ENCODE data around the gene POU3F3.

The POU3F3 gene

DNA sequence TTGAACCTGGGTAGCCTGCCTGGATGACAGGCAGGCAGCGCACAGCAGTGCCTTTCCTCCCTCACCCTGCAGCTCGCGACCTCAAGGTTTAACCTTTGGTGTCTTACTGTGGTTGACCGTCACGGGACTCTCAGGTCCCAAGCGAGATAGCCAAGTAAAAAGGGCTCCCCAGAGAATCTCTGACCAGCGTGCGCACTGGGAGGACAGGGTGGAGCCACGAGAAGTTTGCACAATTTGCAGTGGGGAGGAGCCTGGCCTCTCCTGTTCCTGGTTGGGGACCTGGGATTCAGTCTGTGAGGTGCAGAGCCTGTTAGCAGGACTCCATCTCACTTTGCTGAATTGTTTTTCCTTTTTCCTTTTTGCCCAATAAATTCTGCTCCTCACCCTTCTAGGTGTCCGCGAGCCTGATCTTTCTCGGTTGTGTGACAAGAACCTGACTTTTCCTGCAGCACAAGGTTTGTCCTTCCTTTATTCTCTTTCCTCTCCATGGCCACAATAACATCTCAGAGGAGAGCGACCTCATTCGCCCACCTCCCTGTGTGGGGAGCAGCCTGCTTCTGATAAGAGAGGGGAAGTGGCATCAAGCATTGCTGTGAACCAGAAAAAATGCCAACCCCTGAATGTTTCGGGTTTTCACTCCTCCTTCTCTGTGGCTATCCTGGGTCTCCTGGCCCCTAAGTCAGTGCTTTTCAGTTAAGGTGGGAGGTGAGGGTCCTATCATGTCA is 36.2 kb downstream of the POU3F3 start:
- CTCF ChIA-PET: no interaction called here
- POLR2A ChIA-PET: no interaction called here
- TF ChIP-seq FOXK2 (IDR thresholded peaks at IDR 0.05) (no peak), SP1 (IDR thresholded peaks at IDR 0.05) (no peak), L3MBTL2 (conservative IDR thresholded peaks at IDR 0.05) (no peak), FOXA1 (IDR thresholded peaks at IDR 0.05) (no peak), FOXM1 (IDR thresholded peaks at IDR 0.05; ENCODE audit: borderline replicate concordance) (no peak), ARNT (IDR thresholded peaks at IDR 0.05) (no peak), CTBP1 (IDR thresholded peaks at IDR 0.05; ENCODE audit: borderline replicate concordance) (no peak), ZNF384 (IDR thresholded peaks at IDR 0.05) (no peak)
- no peak for DNase-seq (ENCODE audit: extremely low spot score)

DNA sequence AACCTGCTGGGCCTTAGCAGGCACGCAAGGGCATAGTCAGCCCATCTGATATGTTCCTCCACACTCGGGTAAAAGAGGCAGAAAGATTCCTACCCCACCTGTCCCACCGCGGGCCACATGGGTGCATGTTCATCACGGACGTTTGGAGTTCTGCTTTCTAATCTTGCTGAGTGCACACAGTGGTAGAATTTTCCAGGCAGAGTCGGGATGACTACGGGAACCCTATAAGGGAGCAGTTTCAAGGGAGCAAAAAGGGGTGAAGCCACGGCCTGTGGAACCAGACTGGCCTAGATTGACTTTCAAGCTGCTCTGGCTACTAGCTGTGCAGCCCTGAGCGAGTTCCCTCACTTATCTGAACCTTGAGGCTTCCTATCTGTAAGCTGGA is 36.8 kb downstream of the POU3F3 start:
- DNase-seq (ENCODE audit: extremely low spot score): no peak
- POLR2A ChIA-PET: no interaction called here
- no peak for TF ChIP-seq BHLHE40 (IDR thresholded peaks at IDR 0.05; ENCODE audit: borderline replicate concordance)
- no peak for TF ChIP-seq ZNF384 (IDR thresholded peaks at IDR 0.05)
- TF ChIP-seq HDGF (IDR thresholded peaks at IDR 0.05; ENCODE audit: borderline replicate concordance): no peak
- CTCF ChIA-PET: no interaction called here

DNA sequence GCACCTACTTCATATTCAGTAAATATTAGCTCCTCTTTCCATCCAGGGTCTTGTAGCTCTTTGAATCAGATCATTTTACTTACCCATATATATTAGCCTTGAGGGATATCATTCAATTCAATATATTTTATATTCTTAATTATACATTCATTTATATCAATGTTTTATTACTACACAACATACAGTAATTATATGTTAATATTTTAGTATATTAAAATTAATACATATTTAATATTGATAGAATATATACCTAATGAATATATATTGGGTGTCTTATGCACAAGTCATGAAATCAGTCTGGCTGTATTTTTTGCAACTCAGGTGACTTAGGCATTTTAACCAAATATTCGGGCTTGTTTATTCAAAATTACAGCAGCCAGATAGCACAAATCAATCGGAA is 37.2 kb downstream of the POU3F3 start:
- POLR2A ChIA-PET: no interaction called here
- no peak for DNase-seq (ENCODE audit: extremely low spot score)
- TF ChIP-seq FOXK2 (IDR thresholded peaks at IDR 0.05) (no peak), ELF4 (IDR thresholded peaks at IDR 0.05) (no peak), FOXM1 (IDR thresholded peaks at IDR 0.05; ENCODE audit: borderline replicate concordance) (no peak), SUZ12 (IDR thresholded peaks at IDR 0.05) (no peak), TARDBP (IDR thresholded peaks at IDR 0.05) (no peak), FOXA1 (IDR thresholded peaks at IDR 0.05) (no peak), SP1 (IDR thresholded peaks at IDR 0.05) (no peak), CTBP1 (IDR thresholded peaks at IDR 0.05; ENCODE audit: borderline replicate concordance) (no peak), LEF1 (IDR thresholded peaks at IDR 0.05; ENCODE audit: borderline replicate concordance) (no peak), ARNT (IDR thresholded peaks at IDR 0.05) (no peak), ZNF384 (IDR thresholded peaks at IDR 0.05) (no peak), L3MBTL2 (conservative IDR thresholded peaks at IDR 0.05) (no peak), BHLHE40 (IDR thresholded peaks at IDR 0.05; ENCODE audit: borderline replicate concordance) (no peak), NFRKB (IDR thresholded peaks at IDR 0.05) (no peak), HDGF (IDR thresholded peaks at IDR 0.05; ENCODE audit: borderline replicate concordance) (no peak)
- TF ChIP-seq, protein P1, sequence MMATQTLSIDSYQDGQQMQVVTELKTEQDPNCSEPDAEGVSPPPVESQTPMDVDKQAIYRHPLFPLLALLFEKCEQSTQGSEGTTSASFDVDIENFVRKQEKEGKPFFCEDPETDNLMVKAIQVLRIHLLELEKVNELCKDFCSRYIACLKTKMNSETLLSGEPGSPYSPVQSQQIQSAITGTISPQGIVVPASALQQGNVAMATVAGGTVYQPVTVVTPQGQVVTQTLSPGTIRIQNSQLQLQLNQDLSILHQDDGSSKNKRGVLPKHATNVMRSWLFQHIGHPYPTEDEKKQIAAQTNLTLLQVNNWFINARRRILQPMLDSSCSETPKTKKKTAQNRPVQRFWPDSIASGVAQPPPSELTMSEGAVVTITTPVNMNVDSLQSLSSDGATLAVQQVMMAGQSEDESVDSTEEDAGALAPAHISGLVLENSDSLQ (IDR thresholded peaks at IDR 0.05): no peak
- CTCF ChIA-PET: no interaction called here

DNA sequence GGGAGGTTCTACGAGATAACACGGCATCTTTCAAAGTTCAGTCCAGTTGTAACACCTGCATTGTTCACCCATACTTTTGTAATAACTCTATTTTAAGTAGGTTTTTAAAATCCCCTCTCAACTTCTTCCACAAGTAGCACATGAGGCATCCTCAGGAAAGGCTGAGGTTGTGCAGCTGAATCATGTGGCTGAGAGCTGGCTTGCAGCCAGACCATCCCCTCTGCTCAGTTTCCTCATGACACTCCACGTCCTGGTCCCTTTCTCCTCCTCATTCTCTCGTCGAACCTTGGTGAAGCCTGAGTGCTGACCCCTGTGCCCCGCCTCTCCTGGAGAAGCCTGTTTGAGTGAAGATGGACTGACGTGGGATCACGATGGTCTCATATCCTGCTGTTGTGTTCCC is 42.5 kb downstream of the POU3F3 start:
- ChIA-PET CTCF (no interaction called here), POLR2A (no interaction called here)
- no peak for DNase-seq (ENCODE audit: extremely low spot score)
- TF ChIP-seq FOXA1 (IDR thresholded peaks at IDR 0.05): no peak
- TF ChIP-seq FOXM1 (IDR thresholded peaks at IDR 0.05; ENCODE audit: borderline replicate concordance): no peak
- TF ChIP-seq BHLHE40 (IDR thresholded peaks at IDR 0.05; ENCODE audit: borderline replicate concordance): no peak
- no peak for TF ChIP-seq NFRKB (IDR thresholded peaks at IDR 0.05)
- TF ChIP-seq SP1 (IDR thresholded peaks at IDR 0.05): no peak

DNA sequence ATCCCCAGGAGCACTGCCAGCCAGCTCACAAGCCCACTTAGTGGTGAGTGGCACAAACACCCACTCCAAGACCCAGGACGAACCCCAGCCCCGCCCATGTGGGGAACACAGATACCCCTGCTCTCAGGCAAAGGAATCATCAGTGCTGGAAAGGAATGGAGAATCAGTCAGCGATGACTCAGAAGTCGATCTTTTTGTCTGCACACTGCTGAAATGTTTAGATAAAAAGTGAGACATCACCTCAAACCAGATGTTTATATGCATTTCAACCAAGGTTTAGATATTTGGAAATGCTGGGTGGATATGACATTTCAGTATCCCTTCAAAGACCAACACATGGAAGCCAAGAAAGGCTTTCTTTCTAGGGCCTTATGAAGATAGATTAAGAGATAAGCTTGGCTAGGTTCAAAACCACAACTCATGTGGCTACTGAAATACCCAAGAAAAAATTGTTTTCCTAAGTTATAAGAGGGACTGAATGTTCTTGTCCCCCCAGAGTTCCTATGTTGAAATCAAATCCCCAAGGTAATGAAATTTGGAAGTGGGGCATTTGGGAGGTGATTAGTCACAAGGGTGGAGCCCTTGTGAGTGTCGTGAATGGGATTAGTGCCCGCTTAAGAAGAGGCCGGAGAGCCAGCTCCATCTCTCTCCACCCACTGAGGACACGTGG is 43.7 kb downstream of the POU3F3 start:
- TF ChIP-seq CTBP1 (IDR thresholded peaks at IDR 0.05; ENCODE audit: borderline replicate concordance) (no peak), FOXM1 (IDR thresholded peaks at IDR 0.05; ENCODE audit: borderline replicate concordance) (no peak), BHLHE40 (IDR thresholded peaks at IDR 0.05; ENCODE audit: borderline replicate concordance) (no peak), SUZ12 (IDR thresholded peaks at IDR 0.05) (no peak), HDGF (IDR thresholded peaks at IDR 0.05; ENCODE audit: borderline replicate concordance) (no peak), FOXK2 (IDR thresholded peaks at IDR 0.05) (no peak), FOXA1 (IDR thresholded peaks at IDR 0.05) (no peak), ZNF384 (IDR thresholded peaks at IDR 0.05) (no peak)
- ChIA-PET POLR2A (no interaction called here), CTCF (no interaction called here)
- DNase-seq (ENCODE audit: extremely low spot score): no peak

DNA sequence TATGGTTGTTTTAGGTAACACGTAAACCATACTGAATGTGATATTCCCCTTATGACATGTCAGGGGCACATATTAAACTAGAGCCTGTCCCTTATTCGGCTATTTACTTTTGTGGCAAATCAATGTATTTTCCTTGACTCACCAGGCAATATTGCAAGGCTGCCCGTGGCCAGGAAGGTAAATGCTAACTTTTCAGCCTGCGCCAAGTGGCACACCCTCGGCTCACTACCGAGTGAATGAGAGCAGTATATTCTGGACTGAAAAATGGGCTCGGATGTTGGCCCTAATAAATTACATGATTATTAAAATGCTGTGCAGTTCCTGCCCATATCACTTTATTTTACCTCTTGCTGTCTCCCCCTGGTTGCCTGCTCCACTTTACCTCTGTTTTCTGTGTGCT is 46.7 kb downstream of the POU3F3 start:
- TF ChIP-seq FOXK2 (IDR thresholded peaks at IDR 0.05) (no peak), ELF4 (IDR thresholded peaks at IDR 0.05) (no peak), CTBP1 (IDR thresholded peaks at IDR 0.05; ENCODE audit: borderline replicate concordance) (no peak), SUZ12 (IDR thresholded peaks at IDR 0.05) (no peak), LEF1 (IDR thresholded peaks at IDR 0.05; ENCODE audit: borderline replicate concordance) (no peak), L3MBTL2 (conservative IDR thresholded peaks at IDR 0.05) (no peak), ARNT (IDR thresholded peaks at IDR 0.05) (no peak), SP1 (IDR thresholded peaks at IDR 0.05) (no peak), NFRKB (IDR thresholded peaks at IDR 0.05) (no peak), FOXM1 (IDR thresholded peaks at IDR 0.05; ENCODE audit: borderline replicate concordance) (no peak), FOXA1 (IDR thresholded peaks at IDR 0.05) (no peak), ZNF384 (IDR thresholded peaks at IDR 0.05) (no peak)
- TF ChIP-seq, protein P1 (IDR thresholded peaks at IDR 0.05): no peak
- ChIA-PET POLR2A (no interaction called here), CTCF (no interaction called here)
- DNase-seq (ENCODE audit: extremely low spot score): no peak

Measured in HEK293T (cell line).